Pulmonary artery endothelial cell (primary cell): ENCODE data around the gene TBL1X. TPM values are rescaled to one million over a fixed set of nuclear protein-coding genes. Genes with fewer than 3 reads are reported as not detected.

Experiments used
- DNase-seq: peaks from one replicate; pipeline ENCODE4 v3.0.0-alpha.2; 2011; ENCODE audit warnings: low read depth, low spot score
- total RNA-seq: library from RNA; depleted of rRNA; stranded (reverse); fragments of >200 nt; gene quantifications from 2 replicates; pipeline ENCODE4 v1.2.3, GENCODE V29; 2014

The TBL1X gene
- total RNA-seq, 1 donor from 2014 or later: 14.0 TPM

- no peak for DNase-seq
Observed at GRCh38 chrX:9619133-9619532, 154.3 kb downstream of the TBL1X start.

DNA sequence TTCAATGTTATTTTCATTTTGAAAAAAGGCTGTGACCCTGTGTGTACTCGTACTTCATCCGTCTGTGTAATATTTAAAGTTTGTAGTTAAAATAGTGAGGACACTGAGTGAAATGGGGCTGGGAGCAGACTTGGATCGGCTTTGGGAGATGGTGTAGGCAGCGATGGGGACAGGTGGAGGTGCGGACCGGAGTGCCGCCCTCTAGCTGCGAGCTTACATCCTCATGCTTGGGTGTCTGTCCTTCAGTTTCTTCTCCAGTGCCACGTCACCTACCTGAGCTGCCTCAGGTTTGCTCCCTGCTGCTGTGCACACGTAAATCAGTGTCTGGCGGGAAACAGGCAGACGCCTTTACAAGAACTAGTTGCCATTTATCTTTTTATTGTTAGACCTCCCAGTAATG is 154.7 kb downstream of the TBL1X start:
- DNase-seq: no peak

- no peak for DNase-seq
Observed at GRCh38 chrX:9622128-9622527, 157.3 kb downstream of the TBL1X start.

- DNase-seq: no peak
Observed at GRCh38 chrX:9626379-9626778, 161.5 kb downstream of the TBL1X start.

- DNase-seq: no peak
Observed at GRCh38 chrX:9627922-9628321, 163.1 kb downstream of the TBL1X start.

DNA sequence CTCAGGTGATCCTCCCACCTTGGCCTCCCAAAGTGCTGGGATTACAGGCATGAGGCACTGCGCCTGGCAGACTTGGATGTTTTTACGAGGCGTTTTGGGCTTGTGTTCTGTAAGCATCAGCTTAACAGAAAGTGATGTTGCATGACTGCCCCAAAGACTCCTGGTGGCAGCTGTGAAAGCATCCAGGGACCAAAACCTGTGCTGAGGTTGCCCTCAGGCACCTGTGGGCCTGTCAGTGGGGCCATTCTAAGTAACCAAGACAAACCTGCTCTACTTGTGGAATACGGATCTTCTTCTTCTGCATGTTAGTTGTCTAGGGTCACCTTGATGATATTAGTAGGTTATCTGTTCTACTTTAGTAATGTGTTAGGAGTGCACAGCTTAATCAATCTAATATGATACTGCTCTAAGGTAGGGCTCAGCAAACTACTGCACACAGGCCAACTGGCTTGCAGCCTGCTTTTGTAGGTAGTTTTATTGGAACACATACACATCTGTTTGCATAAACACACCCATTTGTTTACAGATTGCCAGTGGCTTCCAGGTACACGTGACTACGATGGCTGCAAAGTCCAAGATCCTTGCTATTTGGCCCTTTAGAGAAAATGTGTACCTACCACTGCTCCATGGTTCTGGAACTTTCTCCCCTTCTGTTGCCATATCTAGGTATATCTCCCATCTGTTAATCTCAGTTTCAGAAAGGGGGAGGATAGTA is 164.1 kb downstream of the TBL1X start:
- DNase-seq: no peak

GRCh38 chrX:9634551-9634950 is 169.7 kb downstream of the TBL1X start:
- DNase-seq: no peak

- DNase-seq: no peak
Observed at GRCh38 chrX:9635368-9635767, 170.5 kb downstream of the TBL1X start.

DNA sequence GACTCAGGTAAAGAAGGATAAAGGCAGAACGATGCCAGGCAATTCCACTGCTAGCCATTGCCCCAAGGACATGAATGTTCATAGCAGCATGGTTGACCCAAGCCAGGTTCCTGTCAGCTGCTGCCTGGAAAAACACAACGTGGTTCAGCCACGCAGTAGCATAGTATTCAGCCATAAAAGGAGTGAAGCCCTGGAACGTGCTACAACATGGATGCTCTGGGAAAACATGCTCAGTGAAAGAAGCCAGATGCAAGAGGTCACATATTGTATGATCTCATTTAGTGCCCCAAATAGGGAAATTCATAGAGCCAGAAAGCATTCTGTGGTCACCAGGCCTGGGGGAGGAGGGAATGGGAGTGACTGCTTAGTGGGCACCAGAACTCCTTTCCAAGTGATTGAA is 170.9 kb downstream of the TBL1X start:
- DNase-seq: no peak

- DNase-seq: no peak
Observed at GRCh38 chrX:9638871-9639270, 174.0 kb downstream of the TBL1X start.

GRCh38 chrX:9642270-9642995 is 177.6 kb downstream of the TBL1X start:
- no peak for DNase-seq

GRCh38 chrX:9643807-9644206 is 178.9 kb downstream of the TBL1X start:
- no peak for DNase-seq

- DNase-seq: no peak
Observed at GRCh38 chrX:9644335-9644734, 179.5 kb downstream of the TBL1X start.

DNA sequence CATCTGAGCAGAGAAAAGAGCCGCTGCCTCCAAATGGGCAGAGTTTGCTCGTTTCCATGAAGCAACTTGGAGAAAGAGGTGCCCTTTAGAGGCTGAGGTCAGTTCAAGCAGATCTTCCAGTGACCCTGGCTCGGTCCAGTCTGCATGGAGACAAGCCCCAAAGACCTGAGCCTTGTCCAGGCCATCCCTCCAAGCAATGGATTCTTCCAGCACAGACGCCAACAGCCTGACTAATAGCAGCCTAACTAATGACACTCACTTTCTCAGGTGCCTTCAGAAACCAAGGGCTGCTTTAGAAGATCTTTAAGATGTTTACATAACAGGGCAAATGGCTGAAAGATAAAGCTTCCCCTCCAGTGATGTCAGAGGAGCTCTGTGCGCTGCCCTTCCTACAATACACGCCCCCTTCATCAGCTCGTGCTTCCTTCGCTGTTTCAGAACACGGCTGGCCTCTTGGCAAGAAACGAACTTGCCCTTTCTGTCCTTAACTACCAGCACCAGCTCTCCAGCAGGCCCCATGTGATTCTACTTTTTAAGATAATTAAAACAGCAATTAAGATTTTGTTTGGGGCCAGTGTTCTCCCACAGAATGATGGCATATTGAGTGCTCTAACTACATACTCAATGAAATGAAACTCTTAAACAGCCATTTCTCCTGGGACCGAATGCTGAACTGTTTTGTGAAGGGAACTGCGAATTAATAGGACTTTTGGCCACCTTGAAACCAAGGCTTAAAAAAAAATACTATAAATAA is 181.8 kb downstream of the TBL1X start:
- no peak for DNase-seq

DNA sequence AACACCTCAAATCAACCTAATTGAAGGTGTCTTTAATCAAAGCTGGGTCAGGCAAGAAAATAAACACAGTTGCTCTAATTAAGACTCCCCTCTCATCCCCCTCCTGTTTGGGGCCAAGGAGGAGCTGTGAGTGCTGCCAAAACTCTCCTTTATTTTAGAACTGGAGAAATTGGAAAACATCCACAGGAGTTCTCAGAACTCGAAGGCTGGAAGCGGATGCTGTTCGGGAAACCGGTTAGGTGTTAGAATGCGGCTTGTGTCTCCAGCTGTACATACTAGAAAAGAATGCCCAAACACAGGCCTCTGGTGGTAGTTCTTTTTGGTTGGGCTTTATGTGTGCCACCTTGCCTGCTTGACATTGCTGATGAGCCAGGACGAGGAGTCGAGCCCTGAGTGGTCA is 182.6 kb downstream of the TBL1X start:
- DNase-seq: no peak

- no peak for DNase-seq
Observed at GRCh38 chrX:9650091-9650490, 185.2 kb downstream of the TBL1X start.

GRCh38 chrX:9651737-9652136 is 186.9 kb downstream of the TBL1X start:
- DNase-seq: no peak

DNA sequence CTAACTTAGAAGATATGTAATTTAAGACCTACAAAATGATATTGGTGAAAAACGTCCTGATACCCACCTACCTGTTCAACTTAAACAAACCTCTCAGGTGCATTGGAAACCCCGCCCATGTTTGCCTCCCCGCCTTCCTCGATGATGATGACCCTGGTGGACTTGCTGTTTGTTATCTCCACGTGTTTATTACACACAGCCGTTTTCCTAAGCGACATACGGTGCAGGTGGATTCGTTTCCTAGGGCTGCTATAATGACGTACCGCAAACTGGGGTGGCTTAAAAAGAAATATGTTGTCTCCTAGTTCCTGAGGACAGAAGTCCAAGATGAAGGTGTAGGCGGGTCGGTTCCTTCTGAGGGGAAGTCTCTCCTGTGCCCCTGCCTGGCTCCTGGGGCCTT is 190.1 kb downstream of the TBL1X start:
- no peak for DNase-seq

- no peak for DNase-seq
Observed at GRCh38 chrX:9656277-9656676, 191.4 kb downstream of the TBL1X start.

GRCh38 chrX:9656871-9657270 is 192.0 kb downstream of the TBL1X start:
- no peak for DNase-seq

- no peak for DNase-seq
Observed at GRCh38 chrX:9657590-9658256, 192.9 kb downstream of the TBL1X start.

GRCh38 chrX:9658409-9658808 is 193.6 kb downstream of the TBL1X start:
- DNase-seq: no peak
